Neural progenitor cell (in vitro differentiated cells): Measurements from ENCODE around the gene RUVBL2.
"Not testable (repeated sequence)": the region's sequence is repeated elsewhere in the genome, so short reads cannot be mapped to it uniquely, and the experiment has no call there.

ENCODE experiments used
- CTCF ChIP-seq: fragments of 200-600 bp; sonication (generic); IDR thresholded peaks from 2 replicates; pipeline ENCODE4 v1.5.1; 2017; ENCODE audit warnings: antibody characterized with exemption, mild to moderate bottlenecking
- EZH2 ChIP-seq: fragments of 200-600 bp; sonication (generic); IDR thresholded peaks from 2 replicates; pipeline ENCODE4 v1.6.1; 2017; ENCODE audit warnings: antibody characterized with exemption, mild to moderate bottlenecking, moderate library complexity
- EZH2phosphoT487 ChIP-seq: fragments of 200-600 bp; sonication (generic); IDR thresholded peaks from 2 replicates; pipeline ENCODE4 v1.6.1; 2017; ENCODE audit warnings: antibody characterized with exemption

DNA sequence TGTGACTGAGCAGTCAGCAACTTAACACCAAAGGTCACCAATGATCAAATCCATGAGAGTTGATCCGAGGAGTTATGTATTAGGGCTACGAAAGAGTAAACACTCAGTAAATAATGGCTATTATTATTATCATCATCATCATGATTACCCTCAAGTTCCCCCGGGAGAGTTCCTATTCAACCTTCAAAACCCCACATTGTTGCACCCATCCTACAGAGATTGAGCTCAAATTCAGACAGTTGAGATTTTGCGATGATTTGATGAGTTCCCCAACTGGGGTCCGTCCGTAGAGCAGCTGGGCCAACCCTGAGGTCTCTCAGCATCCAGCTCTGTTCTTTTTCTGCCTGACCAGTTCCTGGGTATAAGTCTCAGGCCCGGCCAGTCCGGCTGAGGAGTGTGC is 44.4 kb downstream of the RUVBL2 start:
- not testable (repeated sequence) for TF ChIP-seq EZH2, CTCF, EZH2phosphoT487
